GM19193 (cell line): ENCODE data around the gene CELSR2.

Experiments
- POLR2A ChIP-seq: IDR thresholded peaks from 4 replicates; pipeline ENCODE4 v1.6.1; 2011; ENCODE audit not compliant: insufficient read depth, insufficient read length; ENCODE audit errors: extremely low read depth

CELSR2 gene

DNA sequence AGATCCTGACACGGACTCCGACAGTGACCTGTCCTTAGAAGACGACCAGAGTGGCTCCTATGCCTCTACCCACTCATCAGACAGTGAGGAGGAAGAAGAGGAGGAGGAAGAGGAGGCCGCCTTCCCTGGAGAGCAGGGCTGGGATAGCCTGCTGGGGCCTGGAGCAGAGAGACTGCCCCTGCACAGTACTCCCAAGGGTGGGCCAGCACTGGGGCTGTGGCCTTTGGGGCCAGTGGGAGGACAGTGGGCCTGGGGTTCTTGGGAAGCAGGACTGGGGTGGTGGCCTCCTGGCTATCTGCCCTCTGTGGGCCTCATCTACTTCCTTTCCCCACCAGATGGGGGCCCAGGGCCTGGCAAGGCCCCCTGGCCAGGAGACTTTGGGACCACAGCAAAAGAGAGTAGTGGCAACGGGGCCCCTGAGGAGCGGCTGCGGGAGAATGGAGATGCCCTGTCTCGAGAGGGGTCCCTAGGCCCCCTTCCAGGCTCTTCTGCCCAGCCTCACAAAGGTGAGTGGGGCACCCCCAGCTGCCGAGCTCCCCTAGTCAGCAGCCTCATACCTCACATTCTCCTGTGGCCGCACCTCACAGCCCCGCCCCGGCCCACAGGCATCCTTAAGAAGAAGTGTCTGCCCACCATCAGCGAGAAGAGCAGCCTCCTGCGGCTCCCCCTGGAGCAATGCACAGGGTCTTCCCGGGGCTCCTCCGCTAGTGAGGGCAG lies 23.6 kb downstream of the CELSR2 start:
- no peak for TF ChIP-seq POLR2A

DNA sequence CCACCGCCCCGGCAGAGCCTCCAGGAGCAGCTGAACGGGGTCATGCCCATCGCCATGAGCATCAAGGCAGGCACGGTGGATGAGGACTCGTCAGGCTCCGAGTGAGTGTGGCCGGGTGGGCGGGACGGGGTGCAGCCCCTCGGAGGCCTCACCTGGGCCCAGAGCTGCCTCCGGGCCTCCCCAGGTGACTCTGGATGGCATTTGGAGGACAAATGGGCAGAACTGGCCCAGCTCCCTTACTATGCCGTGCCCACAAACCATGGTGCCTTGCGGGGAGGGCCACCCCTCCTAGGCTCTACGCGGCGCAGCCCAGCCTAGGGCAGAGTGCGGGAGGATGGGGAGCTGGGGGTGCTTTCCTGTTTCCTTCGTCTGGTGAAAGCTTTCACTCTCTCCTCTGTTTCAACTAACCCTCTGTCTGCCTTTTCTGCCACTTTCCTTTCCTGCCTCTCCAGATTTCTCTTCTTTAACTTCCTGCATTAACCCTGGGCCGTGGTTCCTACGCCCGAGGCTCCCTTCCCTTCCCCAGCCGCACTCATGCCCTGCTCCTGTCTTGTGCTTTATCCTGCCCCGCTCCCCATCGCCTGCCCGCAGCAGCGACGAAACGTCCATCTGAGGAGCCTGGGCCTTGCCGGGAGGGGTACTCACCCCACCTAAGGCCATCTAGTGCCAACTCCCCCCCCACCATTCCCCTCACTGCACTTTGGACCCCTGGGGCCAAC lies 24.4 kb downstream of the CELSR2 start:
- no peak for TF ChIP-seq POLR2A

DNA sequence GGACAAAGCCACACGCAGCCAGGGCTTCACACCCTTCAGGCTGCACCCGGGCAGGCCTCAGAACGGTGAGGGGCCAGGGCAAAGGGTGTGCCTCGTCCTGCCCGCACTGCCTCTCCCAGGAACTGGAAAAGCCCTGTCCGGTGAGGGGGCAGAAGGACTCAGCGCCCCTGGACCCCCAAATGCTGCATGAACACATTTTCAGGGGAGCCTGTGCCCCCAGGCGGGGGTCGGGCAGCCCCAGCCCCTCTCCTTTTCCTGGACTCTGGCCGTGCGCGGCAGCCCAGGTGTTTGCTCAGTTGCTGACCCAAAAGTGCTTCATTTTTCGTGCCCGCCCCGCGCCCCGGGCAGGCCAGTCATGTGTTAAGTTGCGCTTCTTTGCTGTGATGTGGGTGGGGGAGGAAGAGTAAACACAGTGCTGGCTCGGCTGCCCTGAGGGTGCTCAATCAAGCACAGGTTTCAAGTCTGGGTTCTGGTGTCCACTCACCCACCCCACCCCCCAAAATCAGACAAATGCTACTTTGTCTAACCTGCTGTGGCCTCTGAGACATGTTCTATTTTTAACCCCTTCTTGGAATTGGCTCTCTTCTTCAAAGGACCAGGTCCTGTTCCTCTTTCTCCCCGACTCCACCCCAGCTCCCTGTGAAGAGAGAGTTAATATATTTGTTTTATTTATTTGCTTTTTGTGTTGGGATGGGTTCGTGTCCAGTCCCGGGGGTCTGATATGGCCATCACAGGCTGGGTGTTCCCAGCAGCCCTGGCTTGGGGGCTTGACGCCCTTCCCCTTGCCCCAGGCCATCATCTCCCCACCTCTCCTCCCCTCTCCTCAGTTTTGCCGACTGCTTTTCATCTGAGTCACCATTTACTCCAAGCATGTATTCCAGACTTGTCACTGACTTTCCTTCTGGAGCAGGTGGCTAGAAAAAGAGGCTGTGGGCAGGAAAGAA lies 25.5 kb downstream of the CELSR2 start:
- no peak for TF ChIP-seq POLR2A

DNA sequence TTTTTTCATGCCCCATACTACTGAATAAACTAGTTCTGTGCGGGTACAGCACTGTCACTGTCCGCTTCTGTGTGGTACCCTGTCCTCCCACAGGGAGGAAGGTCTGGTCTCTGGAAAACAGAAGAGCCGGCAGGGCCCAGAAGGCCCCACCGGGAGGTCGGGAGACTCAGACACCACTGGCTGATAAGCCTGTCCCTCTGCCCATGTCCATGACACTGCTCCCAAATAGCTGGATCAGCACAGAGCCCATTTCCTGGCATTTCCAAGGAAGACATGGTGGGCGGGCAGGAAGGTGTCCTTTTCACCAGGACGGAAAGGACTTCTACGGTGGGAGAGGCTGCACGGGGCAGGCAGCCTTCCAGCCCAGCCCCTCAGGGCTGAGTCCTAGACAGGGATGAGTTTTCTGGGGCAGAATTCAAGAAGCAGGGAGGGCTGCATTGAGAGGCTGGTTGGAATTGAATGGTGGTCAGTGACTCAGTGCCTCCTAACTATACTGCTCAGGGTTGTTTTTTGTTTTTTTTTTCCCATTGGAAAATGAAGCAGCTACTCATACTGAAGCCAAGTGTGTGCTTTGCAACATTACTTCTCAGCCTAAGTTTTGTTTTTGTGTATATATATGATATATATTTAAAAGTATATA lies 26.5 kb downstream of the CELSR2 start:
- no peak for TF ChIP-seq POLR2A

DNA sequence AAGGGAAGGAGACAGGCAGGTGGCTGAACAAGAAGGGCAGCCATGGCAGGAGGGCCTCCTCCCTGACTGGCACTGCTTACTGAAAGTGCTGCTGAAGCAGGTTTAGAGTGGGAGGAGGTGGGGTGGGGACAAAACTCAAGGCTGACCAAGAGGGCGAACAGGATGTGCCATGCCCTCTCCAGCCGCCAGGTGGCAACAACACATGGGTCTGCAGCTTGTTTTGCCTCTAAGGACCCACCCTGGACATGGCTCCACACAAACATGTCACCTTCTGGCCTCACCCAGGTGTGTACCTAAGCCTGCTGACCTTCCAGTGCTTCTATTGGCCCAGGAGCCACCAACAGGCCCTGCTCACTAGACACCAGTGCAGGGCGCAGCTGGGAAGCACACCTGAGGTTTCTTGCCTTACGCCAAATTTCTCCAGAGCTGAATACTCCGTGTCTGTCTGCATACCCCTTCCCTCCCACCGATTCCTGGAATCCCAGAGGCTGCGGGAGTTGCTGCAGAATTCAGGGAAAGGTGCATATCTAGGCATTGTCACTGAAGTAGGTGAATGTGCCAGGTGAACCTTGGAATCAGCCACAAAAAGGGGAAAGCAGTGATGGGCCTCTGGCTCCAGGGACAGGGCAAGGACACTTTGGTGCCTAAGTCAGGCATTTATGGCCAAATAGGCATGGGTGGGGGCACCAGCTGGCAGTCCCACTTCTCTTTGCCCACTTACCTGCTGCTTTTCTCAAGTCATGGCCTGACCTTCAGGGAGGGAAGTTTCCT lies 28.3 kb downstream of the CELSR2 start:
- no peak for TF ChIP-seq POLR2A

DNA sequence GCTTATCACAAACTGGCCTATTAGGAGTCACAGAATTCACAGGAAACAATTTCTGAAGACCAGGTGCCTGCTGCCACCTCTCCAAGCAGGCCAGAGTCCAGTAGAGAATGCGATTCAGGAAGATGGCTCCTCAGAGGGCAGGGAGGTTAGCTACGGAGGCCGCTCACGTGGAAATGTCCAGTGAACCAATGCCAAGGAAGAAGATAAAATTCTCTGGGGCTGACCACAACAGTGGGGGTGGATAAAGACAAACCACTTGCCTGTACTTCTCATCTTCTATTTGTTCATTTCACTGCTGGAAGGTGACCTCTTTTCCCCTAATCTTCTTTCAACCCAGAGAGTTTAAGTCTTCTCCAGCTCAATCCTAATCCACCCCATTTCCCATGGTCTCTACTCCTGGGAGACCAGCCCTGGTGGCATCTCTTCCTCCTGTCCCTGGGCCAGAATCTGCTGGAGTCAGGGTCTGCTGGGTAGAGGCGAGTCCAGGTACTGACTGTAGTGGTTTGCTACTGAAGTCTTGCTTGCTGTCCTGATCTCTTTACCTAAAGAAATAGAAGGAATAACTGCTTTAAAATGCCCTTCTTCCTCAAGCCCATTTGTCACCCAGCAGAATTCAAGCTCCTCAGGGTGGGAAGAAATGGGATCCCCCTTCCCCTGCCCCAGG lies 30.4 kb downstream of the CELSR2 start:
- no peak for TF ChIP-seq POLR2A

DNA sequence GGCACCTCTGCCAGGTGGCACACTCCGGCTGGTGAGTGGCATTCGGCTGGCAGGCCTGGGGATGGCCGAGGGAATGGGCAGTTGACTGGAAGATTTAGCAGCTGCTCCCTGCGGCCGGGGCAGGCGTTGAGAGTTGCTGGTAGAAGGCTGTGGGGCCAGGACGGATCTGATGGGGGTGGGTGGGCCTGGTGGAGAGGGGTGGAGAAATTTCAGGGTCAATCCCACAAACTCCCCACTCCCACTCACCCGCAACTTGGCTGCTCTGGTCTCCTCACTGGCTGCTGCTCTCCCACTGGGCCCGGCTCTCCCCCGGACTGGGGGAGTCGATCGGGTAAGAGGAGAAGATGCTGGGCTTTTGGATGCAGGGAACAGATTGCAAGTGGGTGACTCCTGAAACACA lies 31.5 kb downstream of the CELSR2 start:
- TF ChIP-seq POLR2A, result no peak

DNA sequence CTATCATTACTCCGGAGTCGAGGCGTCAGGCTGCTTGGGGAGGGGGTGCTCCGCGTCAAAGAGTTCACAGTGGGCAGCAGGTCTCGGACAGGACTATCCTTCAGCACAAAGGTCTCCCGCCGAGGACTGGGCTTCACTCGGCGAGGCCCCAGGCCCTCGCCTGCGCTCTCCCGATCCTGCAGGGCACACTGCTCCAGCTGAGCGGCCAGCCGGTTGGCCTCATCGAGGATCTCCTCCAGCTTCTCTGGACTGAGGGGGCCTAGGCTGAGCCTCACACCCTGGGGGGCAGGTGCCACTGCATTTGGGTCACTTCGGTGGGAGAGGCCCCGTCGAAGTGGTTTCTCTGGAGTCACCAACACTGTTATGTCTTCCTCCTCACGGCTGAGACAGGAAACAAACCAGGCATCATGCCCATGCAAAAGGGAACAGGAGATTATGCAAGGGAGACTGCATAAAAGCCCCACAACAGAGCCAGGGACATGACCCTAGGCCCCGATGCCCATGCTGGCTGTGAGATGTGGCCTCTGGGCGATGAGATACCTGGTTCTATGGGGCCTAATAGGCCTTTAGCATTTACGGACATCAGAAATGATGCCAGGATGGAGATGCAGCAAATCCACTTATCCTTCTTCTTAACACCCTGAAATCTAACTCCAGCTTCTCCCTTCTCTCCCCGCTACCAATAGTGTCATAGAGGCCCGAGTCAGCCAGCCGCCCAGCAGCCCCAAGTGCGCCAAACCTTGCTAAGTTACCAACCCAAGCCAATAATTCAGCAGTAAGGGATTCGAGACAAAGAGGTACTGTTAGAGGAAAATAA lies 32.5 kb downstream of the CELSR2 start:
- no peak for TF ChIP-seq POLR2A

DNA sequence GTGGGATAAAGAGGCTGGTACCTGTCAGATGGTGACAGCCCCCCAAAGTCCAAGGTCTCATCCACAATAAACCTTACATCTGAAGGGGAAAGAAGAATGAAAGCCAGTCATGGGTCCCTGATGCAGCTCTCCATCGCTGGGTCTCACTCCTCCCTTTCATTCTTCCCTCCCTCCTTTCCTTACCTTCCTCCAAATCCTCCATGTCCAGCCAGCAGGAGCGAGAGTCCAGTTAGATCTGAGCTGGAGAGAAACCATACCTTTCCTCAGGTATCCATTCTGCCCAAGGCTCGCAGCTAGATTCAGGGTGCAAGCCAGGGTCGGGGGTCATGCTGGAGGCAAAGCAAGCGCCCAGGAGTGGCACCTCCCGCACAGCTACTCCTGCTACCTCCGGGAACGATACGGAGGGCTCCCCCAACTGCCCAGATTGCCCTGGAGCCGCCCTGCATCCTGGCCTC lies 33.2 kb downstream of the CELSR2 start:
- TF ChIP-seq POLR2A, result no peak

DNA sequence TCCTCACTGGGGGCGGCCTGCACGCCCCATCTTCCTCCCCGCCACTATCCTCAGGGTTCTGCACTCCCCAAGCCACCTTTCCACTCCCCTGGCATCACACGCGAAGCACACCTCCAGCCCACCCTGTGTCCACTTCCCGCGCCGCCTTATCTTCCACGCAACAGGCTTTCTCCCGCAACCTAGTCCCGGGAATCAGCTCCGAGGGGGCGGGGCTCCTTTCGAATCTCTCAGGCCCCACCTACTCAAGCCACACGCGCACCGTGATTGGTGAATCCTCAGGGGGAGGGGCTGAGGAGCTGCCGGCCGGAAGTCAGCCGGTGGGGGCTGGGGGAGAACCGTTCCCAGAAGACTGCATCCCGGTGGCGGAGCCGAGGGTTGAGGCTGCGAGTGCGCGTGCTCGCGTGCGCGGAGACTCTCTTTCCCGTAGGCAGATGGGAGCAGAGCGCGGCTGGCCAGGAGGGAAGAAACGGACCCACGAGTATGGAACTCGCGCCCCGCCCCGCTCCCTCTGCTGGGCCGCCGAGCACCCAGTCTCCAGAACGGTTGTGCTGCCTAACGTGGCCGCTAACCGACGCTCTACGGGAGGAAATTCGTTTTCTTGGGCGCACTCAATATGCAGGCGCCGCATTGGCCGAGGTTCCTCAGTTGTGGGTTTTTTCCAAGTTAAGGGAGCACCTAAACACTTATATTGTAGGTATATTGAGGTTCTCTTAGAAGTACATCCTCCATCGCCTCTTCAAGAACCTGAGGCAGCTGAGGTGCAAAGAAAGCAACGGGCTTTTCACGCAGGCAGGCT lies 33.8 kb downstream of the CELSR2 start, which contains the start of gene PSRC1:
PSRC1 (minus strand) TSS at position 194 of the 796 bp plus-strand sequence.
- peak; percentile 81 for TF ChIP-seq POLR2A

DNA sequence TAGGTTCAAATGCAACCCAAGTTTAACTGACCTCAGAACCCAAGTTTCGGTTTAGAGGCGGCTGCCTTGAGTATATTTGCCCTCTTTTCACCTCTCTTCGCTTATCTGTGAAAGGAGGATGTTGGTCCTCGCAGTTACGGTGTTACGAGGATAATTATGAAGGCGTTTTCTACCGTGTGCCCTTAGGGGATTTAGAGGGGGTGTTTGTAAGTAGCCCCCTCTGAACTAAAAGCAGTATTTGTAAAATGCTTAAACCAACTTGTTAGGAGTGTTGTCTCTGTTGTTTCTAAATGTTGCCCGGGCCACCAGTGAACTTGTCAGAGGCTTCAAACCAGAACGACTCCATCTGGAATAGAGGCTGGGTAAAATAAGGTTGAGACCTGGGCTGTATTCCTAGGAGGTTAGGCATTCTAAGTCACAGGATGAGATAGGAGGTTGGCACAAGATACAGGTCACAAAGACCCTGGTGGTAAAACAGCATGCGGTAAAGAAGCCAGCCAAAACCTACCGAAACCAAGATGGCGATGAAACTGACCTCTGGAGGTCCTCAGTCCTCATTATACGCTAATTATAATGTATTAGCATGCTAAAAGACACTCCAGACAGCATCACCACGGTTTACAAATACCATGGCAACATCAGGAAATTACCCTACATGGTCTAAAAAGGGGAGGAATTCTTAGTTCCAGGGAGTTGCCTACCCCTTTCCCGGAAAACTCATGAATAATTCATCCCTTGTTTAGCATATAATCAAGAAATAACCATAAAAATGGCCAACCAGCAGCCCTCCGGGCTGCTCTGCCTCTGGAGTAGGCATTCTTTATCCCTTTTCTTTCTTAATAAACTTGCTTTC lies 34.6 kb downstream of the CELSR2 start:
- no peak for TF ChIP-seq POLR2A
